Activated naive CD4-positive, alpha-beta T cell treated with anti-CD3 and anti-CD28 coated beads, Interleukin-2, amount 50 U/mL, for 16 hours (primary cell): Measurements from ENCODE around the gene UST.
"Not testable (repeated sequence)": the region's sequence is repeated elsewhere in the genome, so short reads cannot be mapped to it uniquely, and the experiment has no call there.

Experiments
- DNase-seq: peaks from one replicate; pipeline ENCODE4 v3.0.0-alpha.2; 2020

The UST gene

DNA sequence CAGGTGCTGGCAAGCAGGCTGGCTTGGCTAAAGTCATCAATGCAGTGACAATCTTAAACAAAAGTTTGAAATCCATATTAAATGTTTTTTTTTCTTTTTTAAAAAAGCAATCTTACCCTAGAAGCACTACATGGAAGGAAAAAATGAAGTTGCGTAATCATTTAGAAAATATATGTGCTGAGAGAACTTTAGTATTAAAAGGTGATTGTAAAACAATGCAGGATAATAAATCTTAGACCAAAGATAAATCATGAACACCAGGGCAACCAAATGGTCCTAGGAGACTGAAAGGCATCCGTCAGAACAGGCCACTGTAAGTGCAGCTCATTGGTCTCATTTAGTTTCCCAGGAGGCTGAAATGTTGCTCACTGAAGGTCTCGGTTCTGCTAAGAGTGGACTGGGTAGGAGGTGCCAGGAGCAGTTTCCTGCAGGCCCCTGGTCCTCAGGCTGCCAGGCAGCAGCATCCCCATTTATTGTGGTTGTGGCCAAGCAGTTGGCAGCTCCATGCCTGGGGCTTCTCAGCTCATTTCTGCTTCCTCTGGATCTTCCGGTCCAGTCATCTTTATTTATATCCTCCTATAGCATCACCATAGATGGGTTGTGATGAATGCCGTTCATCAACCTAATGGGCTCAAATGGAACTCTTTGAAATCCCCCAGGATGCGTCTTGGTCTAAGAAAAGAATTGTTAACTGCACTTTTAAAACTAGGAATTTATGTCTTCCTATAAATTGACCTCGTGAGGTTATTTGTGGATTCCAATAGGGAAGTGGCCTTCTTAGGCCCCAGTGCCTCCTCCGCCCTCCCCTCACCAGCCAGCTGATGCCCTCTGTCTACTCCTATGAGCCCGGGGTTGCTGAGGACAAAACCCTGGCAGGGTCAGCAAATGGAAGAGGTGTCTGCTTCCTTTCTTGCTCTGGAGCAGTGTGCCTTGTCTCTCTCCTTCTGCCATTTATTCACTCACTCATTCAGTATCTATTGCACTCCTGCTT is 269.0 kb downstream of the UST start:
- no peak for DNase-seq

DNA sequence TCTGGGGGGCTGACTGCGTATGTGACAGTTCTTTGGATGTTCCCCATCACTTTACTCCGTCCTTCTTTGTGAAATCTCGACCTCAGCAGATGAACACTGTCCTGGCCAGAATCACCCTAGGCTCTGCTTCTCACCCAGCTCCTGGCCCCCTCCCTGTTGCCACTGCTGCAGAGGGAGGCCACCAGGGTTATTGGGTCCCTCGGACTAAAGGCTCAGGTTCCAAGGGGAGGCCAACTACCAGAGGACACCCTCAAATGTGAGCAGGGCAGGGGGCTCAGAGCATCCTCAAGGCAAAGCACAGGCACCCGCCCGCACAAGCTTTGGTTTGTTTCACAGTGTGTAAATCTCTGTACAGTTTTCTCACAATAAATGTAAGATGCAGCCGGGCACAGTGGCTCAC is 269.9 kb downstream of the UST start:
- DNase-seq: no peak

DNA sequence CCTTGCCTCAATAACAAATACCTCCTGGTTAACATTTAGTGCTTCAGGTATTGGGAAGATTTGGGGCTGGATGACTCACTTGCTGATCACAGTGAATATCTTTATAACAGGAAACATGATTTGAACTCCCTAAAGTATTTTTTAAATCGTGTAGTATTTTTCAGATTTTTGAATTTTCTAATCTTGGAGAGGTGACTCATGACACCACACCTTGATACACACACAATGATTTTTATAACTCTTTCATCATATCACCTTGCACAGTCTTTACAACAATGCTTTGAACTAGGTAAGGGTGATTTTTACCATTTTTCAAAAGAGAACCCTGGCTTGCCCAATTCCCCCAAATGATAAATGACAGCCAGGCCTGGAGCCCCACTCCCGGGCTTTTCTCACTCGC is 273.5 kb downstream of the UST start:
- no peak for DNase-seq

DNA sequence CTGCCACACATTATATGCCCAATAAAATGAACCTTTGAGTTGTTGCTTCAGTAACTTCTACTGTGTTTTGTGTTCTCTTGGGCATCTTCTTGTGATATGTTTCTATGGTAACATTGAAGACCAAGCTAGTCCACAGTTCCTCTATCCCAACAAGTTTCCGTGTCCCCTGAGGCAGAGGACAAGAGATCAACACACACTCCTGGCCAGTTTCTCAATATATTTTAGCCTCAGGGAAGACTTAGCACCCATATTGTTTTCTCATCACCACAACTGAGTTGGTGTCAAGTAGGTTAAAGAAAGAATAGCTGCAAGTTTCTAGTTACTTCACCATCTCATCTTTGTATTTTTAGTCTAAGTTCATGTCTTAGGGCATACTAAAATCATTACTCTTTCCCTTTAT is 277.5 kb downstream of the UST start:
- DNase-seq: no peak

DNA sequence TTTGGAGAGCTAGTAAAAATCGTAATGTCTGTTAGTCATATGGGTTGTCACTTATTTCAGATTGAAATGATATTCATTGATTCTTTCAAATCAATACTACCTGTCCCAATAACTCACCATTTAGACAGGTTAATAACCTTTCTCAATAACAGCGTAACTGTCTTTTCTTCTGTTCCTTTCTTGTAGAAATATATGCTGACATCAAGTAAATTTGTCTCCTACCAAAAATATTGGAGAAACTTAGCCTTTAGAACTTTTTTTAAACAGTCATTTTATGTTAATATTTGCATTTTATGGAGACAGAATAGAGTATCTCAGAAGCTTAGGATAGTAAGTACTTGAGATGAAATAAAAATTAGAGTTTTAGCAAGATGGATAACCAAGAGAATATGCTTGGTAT is 278.2 kb downstream of the UST start:
- DNase-seq: no peak

DNA sequence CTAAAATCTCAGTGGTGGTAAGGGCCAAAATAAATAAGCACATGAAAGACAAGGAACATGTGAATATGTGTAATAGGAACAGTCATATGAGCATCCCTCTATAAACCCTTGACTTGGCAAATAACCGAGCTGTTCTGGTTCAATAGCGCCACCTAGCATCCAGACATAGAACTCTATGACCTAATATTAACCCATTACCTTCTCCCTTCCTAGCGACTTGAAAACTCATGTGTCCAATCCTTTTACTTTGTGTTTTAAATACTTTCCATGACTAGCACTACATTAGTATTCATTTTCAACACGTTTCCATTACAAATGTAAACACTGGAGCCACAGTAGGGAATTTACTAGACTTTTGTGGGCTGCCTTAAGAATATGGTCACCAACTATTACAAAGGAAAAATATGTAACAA is 279.7 kb downstream of the UST start:
- peak; percentile 30 for DNase-seq

DNA sequence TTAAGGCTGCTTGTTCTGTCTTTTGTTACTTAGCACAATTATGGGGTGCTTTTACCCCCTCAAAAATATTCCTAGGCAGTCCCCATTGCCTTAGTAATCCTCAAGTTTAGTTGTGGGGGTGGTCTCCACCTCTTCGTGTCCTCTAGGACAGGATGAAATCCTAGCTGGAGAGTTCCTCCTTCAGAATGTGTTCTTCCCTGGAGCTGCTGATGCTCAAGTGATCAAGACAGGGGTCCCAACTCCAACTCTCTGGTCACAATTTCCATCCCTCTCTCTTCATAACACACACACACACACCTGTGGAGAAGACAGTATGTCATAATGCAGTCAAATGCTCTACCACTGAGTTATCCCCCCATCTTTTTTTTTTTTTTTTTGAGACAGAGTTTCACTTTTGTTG is 280.7 kb downstream of the UST start:
- DNase-seq: no peak

DNA sequence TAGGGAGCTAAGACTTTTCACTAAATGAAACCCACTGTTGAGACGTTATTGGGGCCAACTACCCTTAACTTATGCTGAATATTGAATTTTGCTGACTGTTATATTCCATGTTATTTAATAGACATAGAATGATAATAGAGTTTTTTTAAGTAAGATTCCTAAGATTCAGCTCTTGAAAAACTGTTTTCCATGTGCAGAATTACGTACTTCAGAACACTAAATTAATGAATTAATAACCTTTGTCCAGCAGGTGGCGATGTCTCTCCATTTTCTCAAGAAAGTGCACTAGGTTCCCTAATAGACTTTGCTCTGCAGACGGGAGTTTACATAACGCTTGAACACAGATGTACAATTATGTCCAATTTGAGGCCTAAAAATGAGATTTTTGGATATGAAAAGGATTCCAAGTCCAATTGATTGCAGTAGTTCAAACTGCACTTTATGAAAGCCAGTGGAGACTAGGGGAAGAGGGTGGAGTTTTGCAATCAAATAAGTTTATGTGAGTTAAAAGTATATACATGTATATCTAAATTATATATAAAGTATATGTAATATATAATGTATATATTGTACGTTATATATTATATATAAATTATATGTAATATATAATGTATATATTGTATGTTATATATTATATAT is 282.1 kb downstream of the UST start:
- peak; percentile 59 for DNase-seq

DNA sequence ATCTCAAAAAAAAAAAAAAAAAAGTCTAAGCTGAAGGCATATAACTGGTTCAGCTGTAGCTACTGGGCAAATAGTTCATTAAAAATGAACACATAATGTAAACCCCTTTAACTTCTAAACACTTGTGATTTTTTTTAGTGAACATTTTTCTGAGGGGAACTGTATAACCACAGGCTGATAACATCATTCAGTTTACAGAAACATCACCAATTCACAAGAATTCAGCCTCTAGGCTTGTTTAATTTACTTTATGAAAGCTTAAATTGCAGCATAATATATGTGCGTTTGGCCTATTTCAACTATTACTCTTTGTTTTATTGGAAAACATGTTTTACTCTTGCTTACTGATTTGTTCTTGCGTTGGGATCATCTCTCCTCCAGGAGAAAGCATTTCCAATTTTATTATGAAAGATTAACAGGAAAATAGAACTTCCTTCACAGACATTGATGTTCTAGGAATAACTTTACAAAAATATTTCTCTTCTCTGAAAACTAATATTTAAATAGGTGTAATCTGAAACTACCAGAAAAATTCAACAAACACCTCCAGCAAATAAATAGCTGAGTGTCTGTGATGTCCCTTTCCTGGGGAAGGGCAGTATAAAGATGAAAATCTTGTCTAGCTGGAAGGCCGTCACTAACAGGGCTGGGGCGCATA is 284.5 kb downstream of the UST start:
- DNase-seq: no peak

DNA sequence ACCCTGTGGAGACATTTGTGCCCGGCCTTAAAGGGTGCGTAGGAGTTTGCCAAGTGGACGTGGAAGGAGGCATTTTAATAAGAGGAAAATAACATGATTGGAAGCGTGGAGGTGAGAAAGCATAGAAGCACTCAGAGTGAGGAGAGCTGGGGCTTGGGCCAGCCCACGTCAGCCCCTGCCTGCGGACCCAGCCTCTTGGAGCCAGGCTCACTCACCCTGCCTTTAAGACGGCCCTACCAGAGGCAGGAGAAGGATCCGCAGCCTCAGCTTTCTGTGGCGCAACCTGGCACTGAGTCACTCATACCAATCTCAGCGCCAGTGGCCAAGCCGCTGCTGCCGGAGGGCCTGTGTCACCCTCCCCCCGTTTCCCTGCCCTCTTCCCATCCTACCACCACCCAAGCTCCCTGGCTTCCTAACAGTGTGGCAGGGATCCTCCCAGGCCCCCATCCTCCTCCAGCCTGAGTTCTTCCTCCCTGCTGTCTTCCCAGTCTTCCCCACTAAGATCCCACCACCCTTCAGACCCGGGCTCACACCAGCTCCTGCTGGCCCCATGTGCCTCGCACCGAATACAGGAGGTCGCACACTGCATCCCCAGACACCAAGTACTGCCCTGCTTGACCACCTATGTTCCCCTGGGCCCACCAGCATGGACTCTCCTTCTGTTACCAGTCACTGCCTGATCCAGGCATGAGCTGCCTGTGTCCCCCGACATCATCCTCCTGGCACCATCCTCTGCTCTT is 285.2 kb downstream of the UST start:
- DNase-seq: no peak

DNA sequence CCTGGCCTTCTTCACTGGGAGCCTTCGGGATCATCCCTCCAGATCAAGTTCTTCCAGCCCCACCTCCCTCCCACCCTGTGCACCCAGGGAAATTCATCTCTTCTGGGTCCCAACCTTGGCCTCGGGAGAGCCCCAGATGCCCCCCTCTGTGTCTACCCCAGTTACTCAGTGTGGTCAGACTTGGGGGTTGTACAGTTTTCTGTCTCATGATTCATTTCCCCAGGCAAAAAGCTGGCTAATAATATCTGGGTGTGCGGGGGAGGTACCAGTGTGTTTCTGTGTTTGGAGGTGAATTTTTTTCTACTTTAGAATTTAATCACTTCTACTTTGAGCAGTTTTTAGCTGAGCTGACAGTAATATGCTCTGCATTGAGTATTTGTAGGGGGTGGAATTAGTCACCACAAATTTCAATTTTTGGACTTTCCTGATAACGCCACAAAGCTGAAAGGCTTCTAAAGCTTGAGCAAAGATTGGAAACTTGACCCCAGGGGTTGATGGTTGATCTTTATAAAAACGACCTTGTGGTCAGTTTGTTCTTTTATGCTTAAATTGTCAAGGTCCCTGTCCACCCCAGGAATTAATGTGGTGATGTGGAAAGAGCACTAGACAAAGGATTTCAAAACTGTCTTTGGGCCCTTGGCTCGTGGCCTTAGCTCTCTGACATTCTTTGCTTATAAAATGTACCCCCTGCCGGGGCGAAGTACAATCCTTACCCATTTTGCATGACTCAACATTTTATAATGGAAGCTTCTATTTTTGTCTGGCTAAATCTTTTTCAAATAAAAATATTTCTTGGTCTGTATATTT is 286.0 kb downstream of the UST start:
- peak; percentile 65 for DNase-seq

DNA sequence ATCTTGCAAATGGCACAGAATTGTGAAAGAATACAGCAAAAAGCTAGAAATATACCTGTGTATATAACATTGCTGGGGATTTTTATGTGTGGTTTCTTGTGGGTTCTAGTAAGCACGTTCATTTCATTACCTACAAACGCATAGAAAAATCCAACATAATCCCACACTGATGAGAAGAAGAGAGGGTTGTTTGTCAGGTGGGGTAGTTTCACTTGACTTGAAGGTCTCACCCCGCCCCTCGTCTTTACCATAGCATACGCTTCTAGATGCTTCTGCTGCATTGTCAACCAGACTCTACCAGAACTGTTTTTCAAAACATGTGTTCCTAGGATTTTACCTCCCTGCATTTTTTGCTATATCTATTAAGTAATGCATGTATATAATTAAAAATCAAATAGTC is 286.6 kb downstream of the UST start:
- peak; percentile 42 for DNase-seq

DNA sequence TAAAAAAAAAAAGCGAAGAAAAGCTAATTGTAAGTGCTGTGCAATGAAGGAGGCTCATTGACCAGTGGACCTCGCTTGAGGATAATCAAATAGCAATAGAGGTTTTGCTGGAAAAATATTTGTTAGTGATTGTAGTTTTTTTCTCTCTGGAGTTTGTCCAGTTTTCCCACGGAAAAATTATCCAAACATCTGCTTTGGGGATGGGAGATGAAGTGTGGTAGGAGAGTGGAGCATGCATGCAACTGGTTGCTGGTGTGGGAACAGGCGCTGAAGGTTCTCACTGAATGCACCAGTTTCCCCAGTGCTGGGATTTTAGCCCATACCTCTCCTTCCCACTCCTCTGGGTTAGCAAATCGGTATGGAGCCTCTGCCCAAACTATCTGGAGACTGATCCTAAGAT is 288.9 kb downstream of the UST start:
- no peak for DNase-seq

DNA sequence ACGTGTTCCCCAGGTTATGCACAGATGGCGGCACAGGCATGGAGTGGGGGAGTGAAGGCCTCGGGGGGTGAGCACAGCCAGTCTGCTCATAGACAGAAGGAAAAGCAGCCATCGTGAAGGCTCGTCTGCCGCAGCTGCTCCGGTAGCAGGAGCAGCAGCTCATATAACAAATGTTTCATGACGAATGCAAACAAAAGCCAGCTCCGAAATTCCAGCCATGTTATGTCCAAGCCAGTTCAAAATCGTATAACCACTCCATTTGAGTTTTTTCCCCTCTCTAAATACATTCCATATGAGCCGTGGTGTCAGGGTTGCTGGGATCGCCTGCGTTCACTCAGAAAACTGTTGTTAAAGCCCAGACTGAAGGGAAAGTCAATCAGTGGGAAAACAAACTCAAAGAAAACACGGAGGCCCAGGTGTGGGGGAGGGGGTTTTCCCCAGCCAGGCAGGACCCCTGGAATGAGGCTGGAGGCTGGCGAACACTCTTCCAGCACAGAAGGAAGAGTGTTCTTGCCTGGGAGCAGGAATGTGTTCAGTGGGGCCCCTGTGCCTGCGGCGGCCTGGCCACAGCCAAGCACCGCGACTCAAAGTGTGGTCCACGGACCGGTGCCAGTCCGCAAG is 290.3 kb downstream of the UST start:
- DNase-seq: no peak

DNA sequence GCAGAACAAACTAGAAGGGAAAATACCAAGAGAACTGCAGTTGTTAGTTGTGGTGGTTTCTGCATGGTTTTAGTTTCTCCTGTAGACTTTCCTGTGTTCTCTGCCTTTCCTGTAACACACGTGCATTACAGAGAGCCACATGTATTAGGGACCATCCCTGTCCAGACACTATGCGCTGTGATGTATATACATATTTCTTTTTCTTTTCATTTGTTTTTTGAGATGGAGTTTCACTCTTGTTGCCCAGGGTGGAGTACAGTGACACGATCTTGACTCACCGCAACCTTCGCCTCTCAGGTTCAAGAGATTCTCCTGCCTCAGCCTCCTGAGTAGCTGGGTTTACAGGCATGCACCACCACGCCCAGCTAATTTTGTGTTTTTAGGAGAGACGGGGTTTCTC is 292.2 kb downstream of the UST start:
- not testable (repeated sequence) for DNase-seq

DNA sequence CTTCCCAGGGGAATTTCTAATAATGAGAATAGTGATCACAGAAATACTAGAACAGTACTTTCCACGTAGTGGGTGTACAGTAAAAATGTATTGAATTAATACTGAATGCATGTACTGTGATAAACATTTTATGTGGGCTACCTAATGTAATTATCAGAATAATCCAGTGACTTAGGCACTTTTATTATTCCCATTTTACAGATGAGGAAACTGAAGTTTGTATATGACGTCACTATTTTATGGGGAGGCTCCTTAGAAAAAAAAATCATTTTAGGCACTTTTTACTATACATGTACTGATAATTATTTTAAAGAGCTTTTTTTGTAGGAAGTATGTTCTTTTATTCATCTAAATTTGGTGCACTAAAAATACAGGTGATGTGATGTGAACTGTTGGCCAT is 295.1 kb downstream of the UST start:
- no peak for DNase-seq

DNA sequence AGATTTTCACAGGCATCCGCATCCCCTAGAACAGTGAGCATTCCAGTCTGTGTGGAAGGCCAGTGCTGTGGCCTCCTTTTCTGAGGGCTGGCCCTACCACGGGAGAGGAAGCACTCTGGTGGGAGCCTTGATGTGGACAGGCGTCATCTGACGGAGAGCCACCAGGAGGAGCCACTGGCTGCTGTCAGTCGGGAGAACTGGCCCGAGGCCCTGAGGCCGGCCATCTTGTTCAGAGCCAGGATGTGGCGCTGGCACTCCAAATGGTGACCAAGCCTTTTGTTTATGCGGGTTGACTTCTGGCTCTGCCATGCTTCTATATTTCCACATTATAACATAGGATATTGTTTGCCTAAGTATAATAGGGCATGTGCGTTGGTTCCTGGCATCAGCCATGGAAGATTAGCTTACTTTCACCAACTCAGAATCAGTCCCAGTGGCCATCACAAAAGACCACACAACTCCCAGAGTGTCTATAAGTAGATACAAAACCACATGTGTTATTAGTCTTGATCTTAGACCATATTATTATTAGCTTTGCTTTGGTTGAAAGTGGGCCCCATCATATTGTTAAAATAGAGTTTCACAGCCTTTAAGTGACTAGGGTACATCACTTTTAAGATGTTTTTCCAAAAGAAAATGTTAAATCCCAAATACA is 296.8 kb downstream of the UST start:
- peak; percentile 19 for DNase-seq

DNA sequence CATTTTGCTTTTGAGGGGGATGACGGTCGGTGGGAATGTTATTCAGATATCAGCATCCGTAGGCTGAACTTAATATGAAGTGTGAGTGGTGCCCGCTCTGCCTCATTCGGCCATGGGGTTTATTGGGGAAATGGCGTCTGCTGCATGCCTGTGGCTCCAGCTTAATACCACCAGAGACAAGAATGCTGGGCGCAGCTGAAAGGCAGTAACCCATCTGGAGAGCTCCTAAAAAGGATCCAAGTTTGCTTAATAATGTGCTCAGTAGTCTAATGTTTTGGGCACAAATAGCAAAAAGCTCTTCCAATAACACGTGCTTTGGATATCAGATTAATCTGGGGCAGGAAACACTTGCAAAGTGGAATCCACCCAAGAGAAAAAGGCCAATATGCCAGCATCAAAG is 297.7 kb downstream of the UST start:
- no peak for DNase-seq

DNA sequence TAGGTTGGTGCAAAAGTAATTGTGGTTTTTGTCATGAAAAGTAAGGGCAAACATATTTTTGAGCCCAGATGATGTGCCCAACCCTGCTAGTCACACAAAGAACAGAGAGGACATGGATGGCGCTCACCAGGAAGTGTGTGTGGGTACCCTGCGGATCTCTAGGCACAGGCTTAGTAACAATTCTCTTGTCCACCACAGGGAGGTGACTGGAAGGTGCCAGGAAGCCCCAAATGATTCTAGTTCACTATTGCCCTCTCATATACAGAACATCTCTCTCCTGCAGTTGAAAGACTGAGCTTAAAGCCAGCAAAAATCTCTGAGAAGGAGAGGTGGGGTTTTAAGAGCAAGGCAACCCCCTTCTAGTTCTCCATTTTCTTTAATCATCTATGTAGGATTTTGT is 298.6 kb downstream of the UST start:
- DNase-seq: no peak

DNA sequence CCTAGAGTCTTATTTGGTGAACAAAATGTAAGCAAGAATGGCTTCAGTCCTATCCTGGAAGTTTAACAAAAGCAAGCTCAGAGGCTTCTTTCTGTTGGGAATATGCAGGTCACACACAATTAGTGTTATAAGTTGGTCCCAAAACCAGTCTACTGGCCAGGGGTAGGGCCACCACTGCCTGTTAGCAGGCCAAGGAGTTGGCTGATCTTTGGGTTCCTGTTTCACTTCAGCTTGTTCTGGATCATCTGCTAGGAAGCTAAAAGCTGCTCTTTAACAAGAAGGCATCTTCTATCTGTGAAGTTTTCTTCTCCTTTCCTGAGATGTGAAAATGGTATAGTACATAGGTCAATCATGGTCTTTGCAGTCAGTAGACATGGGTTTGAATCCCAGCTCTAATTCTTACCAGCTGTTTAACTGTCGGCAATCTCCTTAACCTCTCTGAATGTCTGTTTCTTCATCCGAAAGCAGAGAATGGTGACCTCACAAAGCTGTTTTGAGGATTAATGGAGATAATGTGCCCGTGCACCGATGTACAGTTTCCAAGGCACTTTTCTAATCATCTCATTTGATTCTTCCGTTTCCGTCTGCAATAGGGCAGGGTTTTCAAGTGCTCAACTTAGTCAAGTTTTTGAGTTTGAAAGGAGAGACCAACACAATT is 299.5 kb downstream of the UST start:
- DNase-seq: no peak

DNA sequence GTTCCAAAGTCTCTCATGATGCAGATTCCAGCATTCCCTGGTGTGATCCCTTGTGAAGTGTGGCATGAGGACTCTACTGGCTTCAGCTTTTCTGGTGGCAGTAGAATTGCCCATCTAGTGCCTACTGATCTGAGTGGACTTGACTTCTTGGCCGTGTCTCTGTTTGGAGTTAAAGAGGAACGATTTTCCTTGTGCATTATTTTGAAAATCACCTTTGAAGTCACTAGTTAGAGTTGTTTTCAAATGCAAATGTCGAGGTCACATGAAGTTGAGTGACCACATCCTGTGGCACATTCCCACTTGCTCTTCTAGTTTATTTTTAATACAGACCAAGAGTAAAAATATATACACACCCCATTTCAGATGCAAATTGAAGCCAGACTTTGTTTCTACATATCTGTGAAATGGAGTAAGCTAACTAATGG is 300.0 kb downstream of the UST start:
- DNase-seq: no peak
